SU-DHL-6 (cell line): Measurements from ENCODE around the gene FNIP2.

ENCODE experiments used
- H2AFZ ChIP-seq: fragments of 200-600 bp; sonication (generic); 2 replicates; pipeline ENCODE4 v1.6.1; 2014; ENCODE audit warnings: low read depth, mild to moderate bottlenecking, moderate library complexity, mixed read lengths, antibody characterized with exemption, low read length; ENCODE audit not compliant: severe bottlenecking
- H3F3A ChIP-seq: fragments of 200-600 bp; shearing (Covaris generic); 2 replicates; pipeline ENCODE4 v1.6.0; 2016; ENCODE audit warnings: antibody characterized with exemption, mild to moderate bottlenecking; ENCODE audit not compliant: insufficient read depth
- H3K27ac ChIP-seq: fragments of 200-600 bp; sonication (generic); 2 replicates; pipeline ENCODE4 v1.5.1; 2016; ENCODE audit warnings: low read depth, mild to moderate bottlenecking, low read length, moderate library complexity, mixed read lengths
- H3K27me3 ChIP-seq: fragments of 200-600 bp; sonication (generic), shearing (Covaris generic); 2 replicates; pipeline ENCODE4 v1.6.0; 2014; ENCODE audit warnings: mild to moderate bottlenecking, low read length
- H3K36me3 ChIP-seq: fragments of 200-600 bp; sonication (generic); 2 replicates; pipeline ENCODE4 v1.6.1; 2014; ENCODE audit warnings: mild to moderate bottlenecking, low read length, mixed read lengths
- H3K4me2 ChIP-seq: fragments of 300-600, 200-600 bp; shearing (Covaris generic), sonication (generic); 2 replicates; pipeline ENCODE4 v1.6.0; 2014; ENCODE audit warnings: low read length, low read depth, mild to moderate bottlenecking; ENCODE audit not compliant: poor library complexity, severe bottlenecking
- H3K4me3 ChIP-seq: fragments of 200-600 bp; sonication (generic); 2 replicates; pipeline ENCODE4 v1.5.1; 2014; ENCODE audit warnings: antibody characterized with exemption, low read length, mild to moderate bottlenecking, mixed read lengths; ENCODE audit not compliant: insufficient read depth, poor library complexity, severe bottlenecking
- H3K79me2 ChIP-seq: fragments of 200-600 bp; sonication (generic); 2 replicates; pipeline ENCODE4 v1.6.1; 2014; ENCODE audit warnings: mild to moderate bottlenecking, low read length, moderate library complexity; ENCODE audit not compliant: insufficient read depth
- H3K9ac ChIP-seq: fragments of 200-600 bp; sonication (generic); 2 replicates; pipeline ENCODE4 v1.7.0; 2014; ENCODE audit warnings: mild to moderate bottlenecking, low read length
- H3K9me2 ChIP-seq: fragments of 200-600 bp; sonication (generic); replicated peaks from 2 replicates; pipeline ENCODE4 v1.6.1; 2014; ENCODE audit warnings: low read length; ENCODE audit not compliant: insufficient read depth
- H3K9me3 ChIP-seq: fragments of 200-600 bp; sonication (generic); 2 replicates; pipeline ENCODE4 v1.6.1; 2014; ENCODE audit warnings: low read length, mixed read lengths; ENCODE audit not compliant: insufficient read depth
- H4K20me1 ChIP-seq: fragments of 200-600 bp; sonication (generic); 2 replicates; pipeline ENCODE4 v1.6.1; 2014; ENCODE audit warnings: low read depth, mild to moderate bottlenecking, antibody characterized with exemption, low read length, moderate library complexity, mixed read lengths
- EZH2phosphoT487 ChIP-seq: fragments of 200-600 bp; sonication (generic), shearing (Covaris generic); conservative IDR thresholded peaks from 2 replicates; pipeline ENCODE4 v1.6.1; 2018; ENCODE audit warnings: mild to moderate bottlenecking, antibody characterized with exemption, low read length, moderate library complexity, mixed read lengths
- TF ChIP-seq, protein P1 (sequence below): fragments of 200-600 bp; sonication (generic); IDR thresholded peaks from one replicate; pipeline ENCODE4 v1.5.1; 2017; ENCODE audit warnings: antibody characterized with exemption, mild to moderate bottlenecking, low read length, moderate library complexity; ENCODE audit not compliant: insufficient read depth, poor library complexity, severe bottlenecking

The FNIP2 gene

DNA sequence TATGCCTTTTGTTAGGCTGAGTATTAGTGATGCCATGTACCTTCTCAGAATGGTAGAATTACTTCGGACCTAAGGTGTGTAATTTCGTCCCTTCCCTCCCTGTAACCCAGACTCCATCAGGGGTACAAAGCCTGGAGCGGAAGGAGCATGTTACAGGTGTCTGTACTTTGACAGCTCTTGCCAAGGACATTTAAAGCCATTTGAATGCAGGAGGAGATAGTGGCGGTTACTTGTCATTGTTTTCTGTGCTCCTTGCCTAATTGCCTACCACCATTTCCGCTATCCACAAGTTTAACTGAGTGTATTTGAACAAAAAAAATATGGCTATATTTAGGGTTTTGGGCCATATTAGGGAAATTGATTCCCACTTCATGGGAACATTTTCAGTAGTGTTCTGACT, 1.8 kb downstream of the FNIP2 start:
- TF ChIP-seq, protein P1, sequence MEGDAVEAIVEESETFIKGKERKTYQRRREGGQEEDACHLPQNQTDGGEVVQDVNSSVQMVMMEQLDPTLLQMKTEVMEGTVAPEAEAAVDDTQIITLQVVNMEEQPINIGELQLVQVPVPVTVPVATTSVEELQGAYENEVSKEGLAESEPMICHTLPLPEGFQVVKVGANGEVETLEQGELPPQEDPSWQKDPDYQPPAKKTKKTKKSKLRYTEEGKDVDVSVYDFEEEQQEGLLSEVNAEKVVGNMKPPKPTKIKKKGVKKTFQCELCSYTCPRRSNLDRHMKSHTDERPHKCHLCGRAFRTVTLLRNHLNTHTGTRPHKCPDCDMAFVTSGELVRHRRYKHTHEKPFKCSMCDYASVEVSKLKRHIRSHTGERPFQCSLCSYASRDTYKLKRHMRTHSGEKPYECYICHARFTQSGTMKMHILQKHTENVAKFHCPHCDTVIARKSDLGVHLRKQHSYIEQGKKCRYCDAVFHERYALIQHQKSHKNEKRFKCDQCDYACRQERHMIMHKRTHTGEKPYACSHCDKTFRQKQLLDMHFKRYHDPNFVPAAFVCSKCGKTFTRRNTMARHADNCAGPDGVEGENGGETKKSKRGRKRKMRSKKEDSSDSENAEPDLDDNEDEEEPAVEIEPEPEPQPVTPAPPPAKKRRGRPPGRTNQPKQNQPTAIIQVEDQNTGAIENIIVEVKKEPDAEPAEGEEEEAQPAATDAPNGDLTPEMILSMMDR = no peak
- no peak for TF ChIP-seq EZH2phosphoT487
- no peaks in the 10 kb centered on the region for H3K9me2 ChIP-seq
- H3K9me3 ChIP-seq = no peaks in the 10 kb centered on the region
- H2AFZ ChIP-seq = no peak overlapping the region
- H3K9ac ChIP-seq = no peak overlapping the region
- no peak overlapping the region for H3K4me3 ChIP-seq
- no peak overlapping the region for H3K4me2 ChIP-seq
- H4K20me1 ChIP-seq = no peaks in the 10 kb centered on the region
- peaks cover 10% of the 10 kb centered on the region for H3F3A ChIP-seq
- H3K79me2 ChIP-seq = no peaks in the 10 kb centered on the region
- H3K36me3 ChIP-seq = no peaks in the 10 kb centered on the region
- H3K27ac ChIP-seq = no peak overlapping the region
- H3K27me3 ChIP-seq = no peaks in the 10 kb centered on the region

DNA sequence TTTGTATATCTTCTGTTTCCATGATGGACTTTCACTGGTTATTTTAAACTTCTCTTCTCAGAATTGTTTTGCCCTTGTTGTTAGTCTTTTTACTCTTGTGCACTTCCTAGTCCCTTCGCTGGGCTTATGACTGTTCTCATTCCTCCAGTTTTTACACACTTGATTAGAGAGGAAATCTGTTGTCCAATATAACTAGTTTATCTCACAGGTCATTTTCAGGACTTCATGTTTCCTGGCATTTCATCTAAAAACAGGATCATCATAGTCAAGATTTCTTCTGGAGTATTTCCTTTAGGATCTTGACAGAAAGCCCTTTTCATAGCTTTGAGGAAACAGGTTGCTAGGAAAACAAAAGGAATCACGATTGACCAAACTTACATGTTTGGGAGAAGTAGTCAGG, 3.0 kb downstream of the FNIP2 start:
- Histone ChIP-seq H3K27me3 (no peaks in the 10 kb centered on the region), H3K79me2 (no peaks in the 10 kb centered on the region), H3K9me2 (no peaks in the 10 kb centered on the region), H2AFZ (no peak overlapping the region), H3K9ac (no peak overlapping the region), H3K27ac (no peak overlapping the region), H4K20me1 (no peaks in the 10 kb centered on the region), H3F3A (peaks cover 10% of the 10 kb centered on the region), H3K9me3 (no peaks in the 10 kb centered on the region), H3K36me3 (no peaks in the 10 kb centered on the region), H3K4me3 (no peak overlapping the region), H3K4me2 (no peak overlapping the region)
- TF ChIP-seq, protein P1 = no peak
- no peak for TF ChIP-seq EZH2phosphoT487

DNA sequence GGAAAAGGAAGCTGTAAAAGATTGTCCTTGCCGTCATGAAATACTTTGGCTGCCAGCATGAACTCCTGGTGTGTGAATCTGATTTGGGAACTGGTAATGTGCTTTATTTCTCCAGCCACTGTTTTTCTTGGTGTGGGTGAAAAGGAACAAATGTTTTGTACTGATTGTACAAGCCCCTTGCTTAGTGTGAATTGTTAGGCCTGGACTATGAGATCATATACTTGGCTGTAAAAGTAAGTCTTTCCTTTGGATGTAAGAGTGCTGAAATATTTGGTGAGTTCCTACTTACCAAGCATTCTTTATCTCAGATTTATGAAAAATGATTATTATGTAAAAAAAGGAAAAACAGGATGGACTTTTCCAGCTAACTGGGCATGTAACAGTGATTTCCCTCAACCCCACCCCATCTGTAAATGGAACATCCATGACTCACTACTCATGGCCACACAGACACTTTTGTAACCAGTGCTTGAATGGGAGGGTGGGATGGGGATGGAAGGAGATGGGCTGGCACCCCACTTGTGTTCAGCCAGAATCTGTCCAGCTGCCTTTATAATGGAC, 6.3 kb downstream of the FNIP2 start:
- Histone ChIP-seq H3K4me3 (no peak overlapping the region), H3K36me3 (no peaks in the 10 kb centered on the region), H4K20me1 (no peaks in the 10 kb centered on the region), H3K9me3 (no peaks in the 10 kb centered on the region), H3K27ac (no peak overlapping the region), H3K9ac (no peak overlapping the region), H3K9me2 (no peaks in the 10 kb centered on the region), H3K4me2 (no peak overlapping the region), H3F3A (peaks cover 2% of the 10 kb centered on the region; the same call in 1 of the 2 replicates), H2AFZ (no peak overlapping the region), H3K79me2 (no peaks in the 10 kb centered on the region), H3K27me3 (no peaks in the 10 kb centered on the region)
- TF ChIP-seq, protein P1 = no peak
- TF ChIP-seq EZH2phosphoT487 = no peak

DNA sequence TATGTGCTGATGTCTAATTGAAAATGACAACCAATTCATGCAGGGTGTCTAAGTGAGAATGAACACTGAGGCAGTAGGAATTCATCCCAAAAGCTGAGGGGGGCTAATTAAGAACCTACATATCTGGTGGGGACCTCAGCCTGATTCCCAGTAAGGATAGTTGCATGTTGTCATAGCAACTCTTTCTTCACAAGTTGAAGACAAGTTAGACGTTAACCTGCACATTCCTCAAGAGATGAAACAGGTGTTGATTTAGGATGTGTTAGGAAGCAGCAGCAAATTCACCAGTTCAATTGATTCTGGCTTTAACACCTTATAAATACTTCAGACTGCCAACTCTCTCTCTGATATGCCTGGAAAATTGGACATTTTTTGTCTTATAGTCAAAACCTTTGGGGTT, 7.3 kb downstream of the FNIP2 start:
- Histone ChIP-seq H3K9me3 (no peaks in the 10 kb centered on the region), H3K4me2 (no peak overlapping the region), H3K36me3 (no peaks in the 10 kb centered on the region), H4K20me1 (no peaks in the 10 kb centered on the region), H3K27ac (no peak overlapping the region), H3K9me2 (no peaks in the 10 kb centered on the region), H3K79me2 (no peaks in the 10 kb centered on the region), H3K27me3 (no peaks in the 10 kb centered on the region), H2AFZ (no peak overlapping the region), H3K9ac (no peak overlapping the region), H3F3A (no peaks in the 10 kb centered on the region), H3K4me3 (no peak overlapping the region)
- TF ChIP-seq, protein P1 = no peak
- no peak for TF ChIP-seq EZH2phosphoT487
